Ectodermal cell (in vitro differentiated cells): ENCODE data around the gene ZNF521.

Source experiments
- H3K27ac ChIP-seq: 2 replicates; pipeline ENCODE4 v1.7.0; 2013; ENCODE audit warnings: mild to moderate bottlenecking, low read depth, low read length; ENCODE audit not compliant: insufficient read depth, poor library complexity, severe bottlenecking
- H3K27me3 ChIP-seq: 2 replicates; pipeline ENCODE4 v1.7.0; 2013; ENCODE audit warnings: mild to moderate bottlenecking, low read length; ENCODE audit not compliant: insufficient read depth, control insufficient read depth, poor library complexity, severe bottlenecking
- H3K36me3 ChIP-seq: one replicate; pipeline ENCODE4 v1.7.0; 2013; ENCODE audit warnings: low read length; ENCODE audit not compliant: control insufficient read depth, insufficient read depth
- H3K4me1 ChIP-seq: one replicate; pipeline ENCODE4 v1.7.0; 2013; ENCODE audit warnings: low read length; ENCODE audit not compliant: control insufficient read depth, insufficient read depth
- H3K4me3 ChIP-seq: 2 replicates; pipeline ENCODE4 v1.7.0; 2013; ENCODE audit warnings: low read depth, low read length, control low read depth; ENCODE audit not compliant: insufficient read depth
- H3K9me3 ChIP-seq: 2 replicates; pipeline ENCODE4 v1.7.0; 2013; ENCODE audit warnings: mild to moderate bottlenecking, low read length, moderate library complexity; ENCODE audit not compliant: control insufficient read depth
- WGBS, 2 experiments: methylation state at CpG; one replicate each; pipeline ENCODE4 v1.1.7; 2013; ENCODE audit warnings: missing lambda C conversion rate in 2 of 2; 5-methylcytosine and 5-hydroxymethylcytosine counted together

The ZNF521 gene

GRCh38 chr18:25335676-25336075, 16.3 kb downstream of the ZNF521 start:
- H3K4me1 ChIP-seq = peaks cover 16% of the 10 kb centered on the region
- 92 to 95% methylated on average over 6 of the region's 6 CpGs for WGBS, 2 experiments

GRCh38 chr18:25335062-25335461, 16.9 kb downstream of the ZNF521 start:
- Histone ChIP-seq H3K36me3 (no peaks in the 10 kb centered on the region), H3K4me3 (no peak overlapping the region), H3K27me3 (no peaks in the 10 kb centered on the region), H3K27ac (no peak overlapping the region), H3K4me1 (peaks cover 20% of the 10 kb centered on the region), H3K9me3 (no peaks in the 10 kb centered on the region)
- WGBS, 2 experiments = 94 to 99% methylated on average over 3 of the region's 3 CpGs

More at GRCh38 chr18:25335676-25336075, 16.3 kb downstream of the ZNF521 start:
- Histone ChIP-seq H3K36me3 (no peaks in the 10 kb centered on the region), H3K9me3 (no peaks in the 10 kb centered on the region), H3K4me3 (no peak overlapping the region), H3K27ac (no peak overlapping the region), H3K27me3 (no peaks in the 10 kb centered on the region)

GRCh38 chr18:25334588-25334987, 17.4 kb downstream of the ZNF521 start:
- no peak overlapping the region for H3K4me3 ChIP-seq
- WGBS, 2 experiments = 83 to 100% methylated on average over 2 of the region's 2 CpGs

GRCh38 chr18:25332002-25332401, 20.0 kb downstream of the ZNF521 start:
- H3K36me3 ChIP-seq = no peaks in the 10 kb centered on the region
- no peaks in the 10 kb centered on the region for H3K9me3 ChIP-seq
- no peaks in the 10 kb centered on the region for H3K27me3 ChIP-seq
- H3K4me1 ChIP-seq = peaks cover 20% of the 10 kb centered on the region
- no peak overlapping the region for H3K4me3 ChIP-seq
- no peak overlapping the region for H3K27ac ChIP-seq

More at GRCh38 chr18:25334588-25334987, 17.4 kb downstream of the ZNF521 start:
- no peaks in the 10 kb centered on the region for H3K27me3 ChIP-seq
- no peak overlapping the region for H3K27ac ChIP-seq
- no peaks in the 10 kb centered on the region for H3K36me3 ChIP-seq
- H3K4me1 ChIP-seq = peaks cover 20% of the 10 kb centered on the region
- no peaks in the 10 kb centered on the region for H3K9me3 ChIP-seq

GRCh38 chr18:25329783-25330182, 22.2 kb downstream of the ZNF521 start:
- Histone ChIP-seq H3K4me3 (no peak overlapping the region), H3K36me3 (no peaks in the 10 kb centered on the region), H3K27me3 (no peaks in the 10 kb centered on the region), H3K9me3 (no peaks in the 10 kb centered on the region), H3K27ac (no peak overlapping the region), H3K4me1 (peaks cover 29% of the 10 kb centered on the region)
- WGBS, 2 experiments = 86 to 93% methylated on average over 1 of the region's 1 CpG

GRCh38 chr18:25327584-25327983, 24.4 kb downstream of the ZNF521 start:
- no peak overlapping the region for H3K27ac ChIP-seq
- 87 to 90% methylated on average over 9 of the region's 9 CpGs for WGBS, 2 experiments
- no peaks in the 10 kb centered on the region for H3K27me3 ChIP-seq
- no peaks in the 10 kb centered on the region for H3K9me3 ChIP-seq
- H3K36me3 ChIP-seq = no peaks in the 10 kb centered on the region
- H3K4me3 ChIP-seq = no peak overlapping the region
- peaks cover 33% of the 10 kb centered on the region for H3K4me1 ChIP-seq

- Histone ChIP-seq H3K9me3 (no peaks in the 10 kb centered on the region), H3K27ac (no peak overlapping the region), H3K4me3 (no peak overlapping the region), H3K4me1 (peaks cover 32% of the 10 kb centered on the region), H3K27me3 (no peaks in the 10 kb centered on the region), H3K36me3 (peaks cover under 1% of the 10 kb centered on the region)
- 97 to 99% methylated on average over 4 of the region's 4 CpGs for WGBS, 2 experiments
Measured at GRCh38 chr18:25326361-25326952, 25.5 kb downstream of the ZNF521 start.

GRCh38 chr18:25322806-25323205, 29.2 kb downstream of the ZNF521 start:
- Histone ChIP-seq H3K4me3 (no peak overlapping the region), H3K36me3 (peaks cover 18% of the 10 kb centered on the region), H3K4me1 (peaks cover 19% of the 10 kb centered on the region), H3K27me3 (no peaks in the 10 kb centered on the region), H3K27ac (no peak overlapping the region), H3K9me3 (no peaks in the 10 kb centered on the region)
- 62 to 71% methylated on average over 4 of the region's 4 CpGs for WGBS, 2 experiments

GRCh38 chr18:25316381-25317018, 35.5 kb downstream of the ZNF521 start:
- H3K4me3 ChIP-seq = no peak overlapping the region
- no peaks in the 10 kb centered on the region for H3K27me3 ChIP-seq
- peak overlapping the region; percentile 2 for H3K27ac ChIP-seq
- WGBS, 2 experiments = 83 to 84% methylated on average over 9 of the region's 9 CpGs
- H3K4me1 ChIP-seq = peaks cover 33% of the 10 kb centered on the region
- peaks cover 18% of the 10 kb centered on the region for H3K36me3 ChIP-seq
- no peaks in the 10 kb centered on the region for H3K9me3 ChIP-seq

- Histone ChIP-seq H3K4me1 (peaks cover 39% of the 10 kb centered on the region), H3K9me3 (no peaks in the 10 kb centered on the region), H3K4me3 (no peak overlapping the region), H3K27ac (no peak overlapping the region), H3K27me3 (no peaks in the 10 kb centered on the region), H3K36me3 (peaks cover 5% of the 10 kb centered on the region)
Measured at GRCh38 chr18:25314838-25315190, 37.2 kb downstream of the ZNF521 start.
